GM23338 (cell line): Measurements from ENCODE around the gene LEFTY1. TPM values are rescaled to one million over a fixed set of nuclear protein-coding genes. Genes with fewer than 3 reads are reported as not detected.

ENCODE experiments used
- ATAC-seq: fragments of 200-7000 bp; cut with Tn5 transposase; 3 replicates; pipeline ENCODE4 v1.9.1; 2020
- DNase-seq: peaks from one replicate; pipeline ENCODE4 v3.0.0-alpha.2; 2015; ENCODE audit warnings: low spot score
- H2AFZ ChIP-seq: fragments of 200-600 bp; sonication (generic); 2 replicates; pipeline ENCODE4 v1.8.0; 2016; ENCODE audit warnings: antibody characterized with exemption, mild to moderate bottlenecking, moderate library complexity
- H3F3A ChIP-seq: fragments of 200-600 bp; sonication (generic); replicated peaks from 2 replicates; pipeline ENCODE4 v1.8.0; 2017; ENCODE audit warnings: antibody characterized with exemption, mixed run types, low read depth
- H3K27ac ChIP-seq: fragments of 200-600 bp; sonication (generic); 2 replicates; pipeline ENCODE4 v1.6.1; 2016; ENCODE audit warnings: low read depth
- H3K27me3 ChIP-seq: fragments of 200-600 bp; sonication (generic); 2 replicates; pipeline ENCODE4 v1.8.0; 2016; ENCODE audit warnings: mild to moderate bottlenecking, mixed run types, moderate library complexity; ENCODE audit not compliant: insufficient read depth
- H3K36me3 ChIP-seq: fragments of 200-600 bp; sonication (generic); 2 replicates; pipeline ENCODE4 v1.8.0; 2016; ENCODE audit warnings: mild to moderate bottlenecking; ENCODE audit not compliant: insufficient read depth
- H3K4me1 ChIP-seq: fragments of 200-600 bp; sonication (generic); 2 replicates; pipeline ENCODE4 v1.8.0; 2016; ENCODE audit warnings: mild to moderate bottlenecking, moderate library complexity; ENCODE audit not compliant: insufficient read depth
- H3K4me2 ChIP-seq: fragments of 200-600 bp; sonication (generic); 2 replicates; pipeline ENCODE4 v1.7.1; 2017; ENCODE audit warnings: mixed run types
- H3K4me3 ChIP-seq: fragments of 200-600 bp; sonication (generic); 2 replicates; pipeline ENCODE4 v1.6.1; 2016; ENCODE audit warnings: mixed run types
- H3K79me2 ChIP-seq: fragments of 200-600 bp; sonication (generic); replicated peaks from 2 replicates; pipeline ENCODE4 v1.8.0; 2017; ENCODE audit warnings: mild to moderate bottlenecking; ENCODE audit not compliant: insufficient read depth
- H3K9me2 ChIP-seq: fragments of 200-600 bp; sonication (generic); 2 replicates; pipeline ENCODE4 v1.8.0; 2017; ENCODE audit not compliant: insufficient read depth
- H4K20me1 ChIP-seq: fragments of 200-600 bp; sonication (generic); replicated peaks from 2 replicates; pipeline ENCODE4 v1.8.0; 2017; ENCODE audit warnings: mild to moderate bottlenecking; ENCODE audit not compliant: insufficient read depth
- H3K27ac Mint-ChIP-seq: 2 replicates; pipeline ENCODE4 v1.8.0; 2020; ENCODE audit warnings: inconsistent platforms, mild to moderate bottlenecking, moderate library complexity, mixed read lengths
- H3K27me3 Mint-ChIP-seq: 3 replicates; pipeline ENCODE4 v1.8.0; 2022; ENCODE audit warnings: low read depth, mild to moderate bottlenecking, moderate library complexity, mixed read lengths, inconsistent platforms; ENCODE audit not compliant: insufficient read depth, poor library complexity
- H3K36me3 Mint-ChIP-seq: 3 replicates; pipeline ENCODE4 v1.8.0; 2021; ENCODE audit warnings: low read depth, mild to moderate bottlenecking, inconsistent platforms, moderate library complexity, mixed read lengths
- H3K4me1 Mint-ChIP-seq: 3 replicates; pipeline ENCODE4 v1.8.0; 2020; ENCODE audit warnings: mild to moderate bottlenecking, inconsistent platforms, mixed read lengths
- H3K4me3 Mint-ChIP-seq: 3 replicates; pipeline ENCODE4 v1.8.0; 2021; ENCODE audit warnings: moderate library complexity, mild to moderate bottlenecking, inconsistent platforms, mixed read lengths
- H3K9me3 Mint-ChIP-seq: 3 replicates; pipeline ENCODE4 v1.8.0; 2020; ENCODE audit warnings: moderate library complexity, mild to moderate bottlenecking, inconsistent platforms, mixed read lengths
- CTCF ChIP-seq, 2 experiments: fragments of 200-600 bp in 1 of 2; sonication (generic) in 1 of 2; conservative IDR thresholded peaks; 2 replicates each; pipeline versions ENCODE4 v1.5.1 to v1.6.1; 2016 to 2017; ENCODE audit warnings: antibody characterized with exemption in 2 of 2, low read depth in 2 of 2, mild to moderate bottlenecking in 2 of 2, moderate library complexity in 1 of 2
- ETS1 ChIP-seq: IDR thresholded peaks from 2 replicates; pipeline ENCODE4 v1.6.1; 2016; ENCODE audit warnings: antibody characterized with exemption
- NANOG ChIP-seq: IDR thresholded peaks from 2 replicates; pipeline ENCODE4 v1.6.1; 2016; ENCODE audit warnings: antibody characterized with exemption, borderline replicate concordance
- POLR2AphosphoS5 ChIP-seq: IDR thresholded peaks from 2 replicates; pipeline ENCODE4 v1.6.1; 2016; ENCODE audit warnings: antibody characterized with exemption, low read depth
- ZNF114 ChIP-seq: fragments of 250-450 bp; sonication (Bioruptor Pico); IDR thresholded peaks from 2 replicates; pipeline ENCODE4 v1.5.0; 2020; ENCODE audit warnings: mild to moderate bottlenecking, moderate library complexity
- ZNF331 ChIP-seq: fragments of 250-450 bp; sonication (Bioruptor Pico); IDR thresholded peaks from 2 replicates; pipeline ENCODE4 v1.5.0; 2020; ENCODE audit warnings: low read depth, mild to moderate bottlenecking, moderate library complexity
- polyA plus RNA-seq: library from polyadenylated mRNA; unstranded; fragments of >200 nt; fragmentation: Nextera tagmentation; extraction: Ambion mirVana; gene quantifications from 2 replicates; pipeline ENCODE4 v1.2.1, GENCODE V29; 2016
- total RNA-seq: library from RNA; depleted of rRNA; stranded (reverse); fragments of >200 nt; shearing (Covaris generic); gene quantifications from 2 replicates; pipeline ENCODE4 v1.2.3, GENCODE V29; 2014

Gene LEFTY1
- total and polyA plus RNA-seq, 2 experiments from 2014 or later: 27.5 to 65.4 TPM

GRCh38 chr1:225842788-225843425 lies 46.0 kb downstream of the LEFTY1 start:
- H3K4me3 Mint-ChIP-seq: no peak overlapping the region; the same call in 2 of the 3 replicates
- Histone ChIP-seq H3F3A (peaks cover 42% of the 10 kb centered on the region; the same call in 1 of the 2 replicates), H3K27ac (no peak overlapping the region), H3K9me2 (no peaks in the 10 kb centered on the region), H3K36me3 (no peaks in the 10 kb centered on the region; the same call in 1 of the 2 replicates), H3K4me3 (no peak overlapping the region), H3K4me1 (peaks cover 8% of the 10 kb centered on the region), H3K27me3 (no peaks in the 10 kb centered on the region), H4K20me1 (no peaks in the 10 kb centered on the region; the same call in 1 of the 2 replicates), H3K79me2 (no peaks in the 10 kb centered on the region), H3K4me2 (no peak overlapping the region), H2AFZ (no peak overlapping the region)
- DNase-seq (no peak), ATAC-seq (no peak)
- H3K27ac Mint-ChIP-seq: peak overlapping the region; percentile 49
- H3K9me3 Mint-ChIP-seq: no peaks in the 10 kb centered on the region; the same call in 1 of the 3 replicates
- H3K27me3 Mint-ChIP-seq: peaks cover 5% of the 10 kb centered on the region
- peaks cover 14% of the 10 kb centered on the region for H3K4me1 Mint-ChIP-seq
- H3K36me3 Mint-ChIP-seq: peaks cover 40% of the 10 kb centered on the region
- TF ChIP-seq POLR2AphosphoS5: peak; percentile 5; the same call in 1 of the 2 replicates
- TF ChIP-seq ZNF114 (CRISPR knock-in tag): no peak

- Histone ChIP-seq H3K79me2 (no peaks in the 10 kb centered on the region), H3K36me3 (no peaks in the 10 kb centered on the region; the same call in 1 of the 2 replicates), H3K27ac (no peak overlapping the region), H2AFZ (no peak overlapping the region), H4K20me1 (peaks cover 4% of the 10 kb centered on the region; the same call in 1 of the 2 replicates), H3K4me1 (peaks cover 8% of the 10 kb centered on the region), H3K4me3 (no peak overlapping the region), H3K27me3 (no peaks in the 10 kb centered on the region), H3K9me2 (no peaks in the 10 kb centered on the region), H3F3A (peaks cover 33% of the 10 kb centered on the region; the same call in 1 of the 2 replicates), H3K4me2 (no peak overlapping the region)
- H3K36me3 Mint-ChIP-seq: peaks cover 38% of the 10 kb centered on the region
- H3K27me3 Mint-ChIP-seq: peaks cover 2% of the 10 kb centered on the region
- H3K9me3 Mint-ChIP-seq: no peaks in the 10 kb centered on the region; the same call in 1 of the 3 replicates
- TF ChIP-seq ETS1 (no peak), CTCF (conservative IDR thresholded peaks at IDR 0.05; ENCODE audit: low read depth in 2 of 2) (peak in 1 of 2 experiments; percentile 34; a peak in 2 of 4 replicates)
- no peak overlapping the region for H3K4me3 Mint-ChIP-seq
- H3K4me1 Mint-ChIP-seq: peaks cover 14% of the 10 kb centered on the region
- ATAC-seq (peak; percentile 22), DNase-seq (peak; percentile 60)
- H3K27ac Mint-ChIP-seq: no peak overlapping the region
Measured at GRCh38 chr1:225842074-225842473, 46.9 kb downstream of the LEFTY1 start.

- H3K4me3 Mint-ChIP-seq: no peak overlapping the region
- H3K4me3 ChIP-seq: no peak overlapping the region
- no peaks in the 10 kb centered on the region for H3K9me2 ChIP-seq
- no peaks in the 10 kb centered on the region; the same call in 1 of the 2 replicates for H3K36me3 ChIP-seq
- ATAC-seq (no peak), DNase-seq (no peak)
- TF ChIP-seq ZNF331 (CRISPR knock-in tag) (no peak), NANOG (no peak)
- no peaks in the 10 kb centered on the region; the same call in 1 of the 3 replicates for H3K9me3 Mint-ChIP-seq
- no peaks in the 10 kb centered on the region for H3K27me3 ChIP-seq
- H2AFZ ChIP-seq: no peak overlapping the region
- peaks cover 8% of the 10 kb centered on the region for H3K4me1 ChIP-seq
- no peaks in the 10 kb centered on the region for H3K79me2 ChIP-seq
- peaks cover 28% of the 10 kb centered on the region; the same call in 1 of the 2 replicates for H3F3A ChIP-seq
- H3K27ac Mint-ChIP-seq: no peak overlapping the region
- no peak overlapping the region for H3K27ac ChIP-seq
- peaks cover 36% of the 10 kb centered on the region for H3K36me3 Mint-ChIP-seq
- peaks cover 11% of the 10 kb centered on the region for H3K4me1 Mint-ChIP-seq
- H4K20me1 ChIP-seq: peaks cover 10% of the 10 kb centered on the region; the same call in 1 of the 2 replicates
- peaks cover 2% of the 10 kb centered on the region for H3K27me3 Mint-ChIP-seq
- H3K4me2 ChIP-seq: no peak overlapping the region
Measured at GRCh38 chr1:225840713-225841112, 48.2 kb downstream of the LEFTY1 start.
